ENCODE data around the gene TPD52L3. TPM values are rescaled to one million over a fixed set of nuclear protein-coding genes. Genes with fewer than 3 reads are reported as not detected.

Gene TPD52L3
- total and polyA plus RNA-seq, 2 of the 4 experiments (the other 2 are of a cell fraction) = not detected

GRCh38 chr9:6307551-6308096 is 20.6 kb upstream of the TPD52L3 start:
- Histone ChIP-seq H4K91ac (ENCODE audit: insufficient read depth, low read depth, low read length) (no peak overlapping the region), H3K27ac (ENCODE audit: insufficient read depth, low read length) (no peak overlapping the region), H2AK9ac (replicated peaks; ENCODE audit: low read depth, low read length, poor library complexity) (no peak overlapping the region), H3K4me1 (ENCODE audit: control insufficient read depth, insufficient read depth, low read length) (no peaks in the 10 kb centered on the region), H3K27me3 (ENCODE audit: control insufficient read depth, insufficient read depth, low read length) (peaks cover 5% of the 10 kb centered on the region), H3K9me3 (ENCODE audit: control insufficient read depth, insufficient read depth, low read length) (no peaks in the 10 kb centered on the region), H3K9ac (ENCODE audit: low read depth, low read length) (no peak overlapping the region), H3K4ac (ENCODE audit: low read depth, low read length) (no peak overlapping the region), H3K14ac (replicated peaks; ENCODE audit: low read depth, low read length) (no peak overlapping the region), H3K4me3 (ENCODE audit: insufficient read depth, low read depth, low read length) (no peak overlapping the region), H3K79me1 (ENCODE audit: low read depth in 1 of 2, low read length in 2 of 2) (no peaks in the 10 kb centered on the region), H3K4me2 (ENCODE audit: low read depth, low read length) (no peak overlapping the region), H2BK20ac (ENCODE audit: low read depth, low read length) (no peak overlapping the region), H2BK15ac (ENCODE audit: low read depth, low read length) (no peak overlapping the region), H2AFZ (replicated peaks; ENCODE audit: low read length, poor library complexity) (no peak overlapping the region), H3K23ac (ENCODE audit: low read depth, low read length) (no peak overlapping the region), H3K18ac (ENCODE audit: low read depth, low read length) (no peak overlapping the region), H4K20me1 (ENCODE audit: insufficient read depth, low read length) (no peaks in the 10 kb centered on the region), H4K8ac (ENCODE audit: low read depth in 2 of 2, low read length in 2 of 2) (no peak overlapping the region), H2AK5ac (ENCODE audit: low read depth, low read length) (no peak overlapping the region), H3K56ac (ENCODE audit: extremely low read depth, insufficient read depth, low read length) (no peak overlapping the region), H4K5ac (ENCODE audit: low read depth, low read length) (no peak overlapping the region), H3K36me3 (ENCODE audit: control insufficient read depth, insufficient read depth, low read length) (no peaks in the 10 kb centered on the region), H3K9me1 (ENCODE audit: insufficient read depth, low read length) (no peaks in the 10 kb centered on the region), H2BK120ac (ENCODE audit: low read depth, low read length) (no peak overlapping the region), H2BK5ac (ENCODE audit: low read depth, low read length, poor library complexity, severe bottlenecking) (no peak overlapping the region)
- WGBS, 2 experiments (ENCODE audit: extremely low coverage in 2 of 2, insufficient read length in 1 of 2) = no CpG with 5 or more reads among the region's 1 CpG
- in situ Hi-C loops (cut with MboI; ENCODE audit: low sequenced_read_pairs) = loop anchor here (5.0 to 10.0 kb wide), 2 partner anchors 255 to 423 kb away; no protein-coding TSS in a partner anchor
- POLR2A ChIA-PET (ENCODE audit: unreplicated experiment) = no interaction called here
- CTCF ChIA-PET = interaction anchor here (2.1 kb wide), 1 partner anchor 113 kb away, joined by 6 read pairs; no protein-coding TSS in a partner anchor
- no peak for DNase-seq
- dilution Hi-C loops (cut with HindIII; ENCODE audit: low sequenced_read_pairs, unreplicated experiment) = no loop called here
- no peak for ATAC-seq (ENCODE audit: low read depth)
- intact Hi-C loops (cut with micrococcal nuclease) = loop anchor here (2.0 to 10.0 kb wide), 2 partner anchors 421 to 513 kb away; no protein-coding TSS in a partner anchor
- BruUV-seq (replicated peaks) = no TSS peak
- TF ChIP-seq RFX5 (IDR thresholded peaks at IDR 0.05; ENCODE audit: low read depth, low read length) (no peak), CTCF (conservative IDR thresholded peaks at IDR 0.05; ENCODE audit: low read depth, low read length) (no peak), MXI1 (IDR thresholded peaks at IDR 0.05; ENCODE audit: borderline replicate concordance, low read depth, low read length) (no peak), MAFK (IDR thresholded peaks at IDR 0.05; ENCODE audit: low read depth, low read length) (no peak), BHLHE40 (IDR thresholded peaks at IDR 0.05; ENCODE audit: low read depth, low read length) (no peak), USF2 (IDR thresholded peaks at IDR 0.05; ENCODE audit: low read depth, low read length) (no peak), SMC3 (IDR thresholded peaks at IDR 0.05; ENCODE audit: low read depth, low read length) (no peak), CEBPB (IDR thresholded peaks at IDR 0.05; ENCODE audit: low read depth, low read length) (no peak), POLR2A (IDR thresholded peaks at IDR 0.05; ENCODE audit: low read depth, low read length) (no peak), RAD21 (IDR thresholded peaks at IDR 0.05; ENCODE audit: low read length) (no peak), ELK1 (IDR thresholded peaks at IDR 0.05; ENCODE audit: borderline replicate concordance, low read depth, low read length) (no peak), NFE2L2 (IDR thresholded peaks at IDR 0.05; ENCODE audit: low read depth, low read length) (no peak), MAZ (IDR thresholded peaks at IDR 0.05; ENCODE audit: borderline replicate concordance, low read depth, low read length) (no peak), CHD1 (IDR thresholded peaks at IDR 0.05; ENCODE audit: low read depth, low read length) (no peak), FOS (IDR thresholded peaks at IDR 0.05; ENCODE audit: low read depth, low read length) (no peak), RCOR1 (IDR thresholded peaks at IDR 0.05; ENCODE audit: insufficient replicate concordance, low read length) (no peak)

All from IMR-90 (cell line).